Measurements from ENCODE around the gene FRMD3.

The FRMD3 gene

DNA sequence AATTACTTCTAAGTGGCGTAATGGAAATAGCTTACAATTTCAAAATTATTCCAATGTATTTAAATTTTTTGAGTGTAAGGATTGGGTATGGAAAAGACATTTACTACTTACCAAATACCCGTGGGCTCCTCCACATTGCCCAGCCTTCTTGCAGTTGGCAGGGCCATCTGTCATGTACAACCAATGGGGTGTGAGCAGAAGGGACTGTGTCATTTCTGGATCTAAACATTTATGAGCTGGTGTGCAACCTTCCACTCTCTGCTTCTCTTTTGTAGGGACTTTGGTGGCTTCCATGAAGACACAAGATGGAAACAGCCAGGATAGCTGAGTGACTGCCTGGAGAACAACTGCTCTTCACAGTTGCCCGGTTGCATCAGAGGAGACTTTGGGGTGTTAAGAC, 40.8 kb downstream of the FRMD3 start:
- Histone ChIP-seq H3K4me1 (no peaks in the 10 kb centered on the region), H3K9me3 (no peaks in the 10 kb centered on the region), H3K36me3 (no peaks in the 10 kb centered on the region), H3K27ac (no peak overlapping the region), H3K4me3 (no peak overlapping the region), H3K27me3 (no peaks in the 10 kb centered on the region)
- TF ChIP-seq, protein P1, sequence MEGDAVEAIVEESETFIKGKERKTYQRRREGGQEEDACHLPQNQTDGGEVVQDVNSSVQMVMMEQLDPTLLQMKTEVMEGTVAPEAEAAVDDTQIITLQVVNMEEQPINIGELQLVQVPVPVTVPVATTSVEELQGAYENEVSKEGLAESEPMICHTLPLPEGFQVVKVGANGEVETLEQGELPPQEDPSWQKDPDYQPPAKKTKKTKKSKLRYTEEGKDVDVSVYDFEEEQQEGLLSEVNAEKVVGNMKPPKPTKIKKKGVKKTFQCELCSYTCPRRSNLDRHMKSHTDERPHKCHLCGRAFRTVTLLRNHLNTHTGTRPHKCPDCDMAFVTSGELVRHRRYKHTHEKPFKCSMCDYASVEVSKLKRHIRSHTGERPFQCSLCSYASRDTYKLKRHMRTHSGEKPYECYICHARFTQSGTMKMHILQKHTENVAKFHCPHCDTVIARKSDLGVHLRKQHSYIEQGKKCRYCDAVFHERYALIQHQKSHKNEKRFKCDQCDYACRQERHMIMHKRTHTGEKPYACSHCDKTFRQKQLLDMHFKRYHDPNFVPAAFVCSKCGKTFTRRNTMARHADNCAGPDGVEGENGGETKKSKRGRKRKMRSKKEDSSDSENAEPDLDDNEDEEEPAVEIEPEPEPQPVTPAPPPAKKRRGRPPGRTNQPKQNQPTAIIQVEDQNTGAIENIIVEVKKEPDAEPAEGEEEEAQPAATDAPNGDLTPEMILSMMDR (IDR thresholded peaks at IDR 0.05), result no peak
- no peak for DNase-seq
- intact Hi-C loops (cut with DNase I; ENCODE audit: low total_unique reads), result no loop called here

DNA sequence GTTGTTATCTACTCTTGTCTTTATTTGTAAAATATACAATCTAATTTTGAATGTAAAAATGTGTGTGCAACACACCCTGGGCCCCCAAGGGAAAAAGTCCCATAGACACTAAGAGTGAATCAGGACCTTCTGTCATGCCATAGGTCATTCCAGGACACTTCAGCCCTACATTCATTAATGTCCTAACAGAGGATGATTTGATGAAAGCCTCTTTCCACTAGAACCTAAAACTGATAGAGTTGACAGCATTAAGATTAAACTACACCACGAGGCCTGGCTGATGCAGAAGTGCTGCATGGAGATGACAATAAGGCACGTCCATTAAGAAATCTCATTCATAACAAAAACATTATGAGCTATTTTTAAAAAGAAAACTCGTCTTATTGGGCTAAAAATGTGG, 46.2 kb downstream of the FRMD3 start:
- no peaks in the 10 kb centered on the region for H3K36me3 ChIP-seq
- no peaks in the 10 kb centered on the region for H3K9me3 ChIP-seq
- TF ChIP-seq, protein P1 (IDR thresholded peaks at IDR 0.05), result no peak
- H3K27me3 ChIP-seq, result no peaks in the 10 kb centered on the region
- intact Hi-C loops (cut with DNase I; ENCODE audit: low total_unique reads), result no loop called here
- H3K4me3 ChIP-seq, result no peak overlapping the region
- no peak overlapping the region for H3K27ac ChIP-seq
- H3K4me1 ChIP-seq, result no peaks in the 10 kb centered on the region
- no peak for DNase-seq

DNA sequence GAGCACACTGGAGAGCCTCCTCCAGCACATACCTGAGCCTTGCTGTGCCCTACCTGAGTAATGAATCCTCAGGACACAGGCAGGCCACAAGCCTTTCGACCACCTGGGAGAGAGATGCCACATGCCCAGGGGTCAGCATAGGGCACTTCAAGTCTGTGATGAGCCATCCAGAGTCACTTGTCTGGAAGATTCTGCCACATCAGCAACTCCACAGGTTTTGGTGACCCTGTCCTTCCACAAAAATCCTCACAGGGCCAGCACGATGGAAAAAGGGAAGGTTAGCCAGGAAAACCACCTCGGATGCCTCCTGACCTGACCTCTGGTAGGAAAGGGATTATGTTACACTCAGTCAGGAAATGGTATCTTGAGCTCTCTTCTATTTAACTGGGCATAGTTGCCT, 46.8 kb downstream of the FRMD3 start:
- no peak overlapping the region for H3K4me3 ChIP-seq
- TF ChIP-seq, protein P1 (IDR thresholded peaks at IDR 0.05), result no peak
- no peaks in the 10 kb centered on the region for H3K36me3 ChIP-seq
- intact Hi-C loops (cut with DNase I; ENCODE audit: low total_unique reads), result no loop called here
- DNase-seq, result no peak
- H3K9me3 ChIP-seq, result no peaks in the 10 kb centered on the region
- no peak overlapping the region for H3K27ac ChIP-seq
- H3K27me3 ChIP-seq, result no peaks in the 10 kb centered on the region
- H3K4me1 ChIP-seq, result no peaks in the 10 kb centered on the region

DNA sequence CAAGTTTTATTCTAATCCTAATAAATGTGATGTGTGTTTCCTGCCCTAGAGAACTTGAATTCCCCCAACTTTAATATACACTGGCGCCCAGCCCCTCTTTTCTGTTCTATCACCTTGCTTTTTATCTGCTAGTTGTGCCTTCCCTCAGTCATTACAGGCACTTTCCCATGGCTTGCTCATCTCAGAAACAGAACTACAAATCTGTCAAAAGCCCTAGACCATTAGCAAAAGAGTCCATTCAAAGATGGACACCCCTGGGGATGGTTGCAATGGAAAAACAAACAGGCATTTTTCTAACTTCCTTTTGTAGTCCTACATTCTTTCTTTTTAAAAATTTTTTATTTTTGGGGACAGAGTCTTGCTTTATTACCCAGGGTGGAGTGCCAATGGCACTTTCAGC, 48.2 kb downstream of the FRMD3 start:
- H3K36me3 ChIP-seq, result no peaks in the 10 kb centered on the region
- no peaks in the 10 kb centered on the region for H3K27me3 ChIP-seq
- no peaks in the 10 kb centered on the region for H3K9me3 ChIP-seq
- H3K27ac ChIP-seq, result no peak overlapping the region
- H3K4me1 ChIP-seq, result no peaks in the 10 kb centered on the region
- TF ChIP-seq, protein P1 (IDR thresholded peaks at IDR 0.05), result no peak
- no peak overlapping the region for H3K4me3 ChIP-seq
- intact Hi-C loops (cut with DNase I; ENCODE audit: low total_unique reads), result no loop called here
- no peak for DNase-seq

DNA sequence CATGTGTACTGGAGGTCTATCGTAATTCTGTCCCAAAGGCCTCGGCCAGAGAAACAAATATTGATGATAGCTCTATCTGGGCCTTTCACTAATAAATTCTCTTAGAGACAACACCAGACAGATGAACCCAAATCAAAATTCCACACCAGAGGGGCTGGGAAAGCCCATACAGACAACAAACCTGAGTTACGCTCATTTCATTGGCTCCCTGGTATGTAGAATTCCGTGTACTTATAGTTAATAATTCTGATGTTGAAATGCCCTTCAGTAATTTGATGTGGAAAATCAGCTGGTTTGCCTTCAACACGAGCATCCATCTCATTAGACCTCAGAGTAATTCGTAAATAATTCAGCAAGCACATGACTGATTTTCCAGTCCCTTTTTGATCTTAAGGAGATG, 53.2 kb downstream of the FRMD3 start:
- H3K27me3 ChIP-seq, result no peaks in the 10 kb centered on the region
- no peak overlapping the region for H3K4me3 ChIP-seq
- H3K27ac ChIP-seq, result no peak overlapping the region
- TF ChIP-seq, protein P1 (IDR thresholded peaks at IDR 0.05), result no peak
- H3K9me3 ChIP-seq, result no peaks in the 10 kb centered on the region
- no peak for DNase-seq
- intact Hi-C loops (cut with DNase I; ENCODE audit: low total_unique reads), result no loop called here
- no peaks in the 10 kb centered on the region for H3K4me1 ChIP-seq
- peaks cover 0 to 3% (median 0%) of the 10 kb centered on the region in 3 donors for H3K36me3 ChIP-seq

DNA sequence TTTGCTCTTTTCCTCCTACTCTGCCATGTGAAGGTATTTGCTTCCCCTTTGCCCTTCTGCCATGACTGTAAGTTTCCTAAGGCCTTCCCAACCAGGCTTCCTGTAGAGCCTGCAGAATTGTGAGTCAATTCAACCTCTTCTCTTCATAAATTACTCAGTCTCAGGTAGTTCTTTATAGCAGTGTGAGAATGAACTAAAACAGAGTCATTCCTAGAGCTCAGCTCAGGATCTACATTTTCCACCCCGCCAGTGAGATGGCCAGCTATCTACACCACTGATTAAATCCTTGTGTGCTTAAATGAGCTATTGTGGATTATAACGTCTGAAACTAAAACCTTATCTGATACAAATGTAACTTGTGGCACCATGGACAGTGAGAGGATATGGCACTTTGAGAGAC, 55.0 kb downstream of the FRMD3 start:
- Histone ChIP-seq H3K9me3 (no peaks in the 10 kb centered on the region), H3K27me3 (no peaks in the 10 kb centered on the region), H3K27ac (no peak overlapping the region), H3K36me3 (peaks cover 0 to 5% (median 0%) of the 10 kb centered on the region in 3 donors), H3K4me3 (no peak overlapping the region), H3K4me1 (no peaks in the 10 kb centered on the region)
- TF ChIP-seq, protein P1 (IDR thresholded peaks at IDR 0.05), result no peak
- DNase-seq, result no peak
- intact Hi-C loops (cut with DNase I; ENCODE audit: low total_unique reads), result no loop called here
